Muscle of back (tissue), 11 donors: ENCODE measurements around the gene C10orf67. TPM values are rescaled to one million over a fixed set of nuclear protein-coding genes. Genes with fewer than 3 reads are reported as not detected.

Experiments
- DNase-seq, 3 donors: peaks; one replicate each; pipeline versions ENCODE4 v3.0.0 to v3.0.0-alpha.2; 2013
- polyA plus RNA-seq, 10 donors: library from polyadenylated mRNA; unstranded; fragments of 120-200 nt; gene quantifications; one replicate each; pipeline ENCODE4 v1.2.1, GENCODE V29; 2013; ENCODE audit not compliant: insufficient read length in 10 of 10

Gene C10orf67
- polyA plus RNA-seq, 10 donors, result 0.17 to 0.26 (median 0.19) TPM

- no peak for DNase-seq
Observed at GRCh38 chr10:23199768-23200511, 144.7 kb downstream of the C10orf67 start.

DNA sequence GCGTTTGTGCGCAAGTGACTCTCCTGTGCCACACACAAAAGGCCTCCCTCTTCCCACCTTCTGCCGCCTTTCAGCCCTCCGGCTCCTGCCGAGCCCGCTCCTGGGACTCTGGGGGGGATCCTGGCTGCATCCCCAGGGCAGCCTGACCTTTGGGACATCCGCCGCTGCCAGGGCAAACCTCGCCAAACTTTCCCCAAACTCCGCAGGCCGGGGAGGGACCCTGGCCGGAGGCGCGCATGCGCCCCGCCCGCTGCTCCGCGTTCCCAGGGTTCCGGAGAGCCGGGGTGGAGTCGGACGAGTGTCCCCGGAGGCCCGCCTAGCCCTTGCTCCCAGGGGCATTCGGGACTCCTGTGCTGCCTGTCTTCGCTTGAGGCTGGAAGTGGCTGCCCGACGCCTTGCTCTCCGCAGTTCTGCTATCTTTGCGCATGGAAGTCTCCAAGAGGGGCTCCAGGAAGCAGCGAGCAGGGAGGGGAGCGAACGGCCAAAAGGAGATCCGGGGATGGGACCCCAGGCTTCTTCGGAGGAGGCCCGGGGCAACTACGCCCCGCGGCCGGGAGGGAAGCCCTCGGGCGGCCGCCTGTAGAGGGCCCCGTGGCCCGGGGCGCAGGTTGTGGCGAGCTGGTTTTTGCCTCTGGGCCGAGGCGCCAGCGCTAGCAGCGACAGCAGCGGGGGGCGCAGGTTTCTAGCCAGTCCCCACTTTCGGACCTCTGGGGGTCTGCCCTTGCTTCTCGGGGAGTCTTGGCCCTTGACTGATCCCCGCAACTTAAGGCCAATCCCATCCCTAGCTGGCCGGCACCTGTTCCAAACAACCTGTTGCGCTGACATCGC, 145.4 kb downstream of the C10orf67 start:
- peak in 1 of 3 donors; percentile 33 for DNase-seq

DNA sequence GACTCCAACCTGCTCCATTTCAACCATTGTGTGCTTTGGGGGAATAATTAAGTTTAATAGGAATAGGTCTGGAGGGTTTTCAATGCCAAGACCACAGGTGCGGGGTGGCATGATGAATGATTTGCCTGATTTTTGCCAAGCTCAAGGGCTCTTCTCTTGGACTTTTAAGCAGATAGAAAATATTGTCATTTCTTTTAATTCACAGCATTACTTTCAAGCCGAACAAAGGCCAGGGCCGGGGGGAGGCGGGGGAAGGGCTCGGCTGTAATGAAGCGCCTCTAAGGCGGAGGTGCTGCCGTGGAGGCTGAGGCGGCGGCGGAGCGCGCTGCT, 146.0 kb downstream of the C10orf67 start:
- no peak for DNase-seq

DNA sequence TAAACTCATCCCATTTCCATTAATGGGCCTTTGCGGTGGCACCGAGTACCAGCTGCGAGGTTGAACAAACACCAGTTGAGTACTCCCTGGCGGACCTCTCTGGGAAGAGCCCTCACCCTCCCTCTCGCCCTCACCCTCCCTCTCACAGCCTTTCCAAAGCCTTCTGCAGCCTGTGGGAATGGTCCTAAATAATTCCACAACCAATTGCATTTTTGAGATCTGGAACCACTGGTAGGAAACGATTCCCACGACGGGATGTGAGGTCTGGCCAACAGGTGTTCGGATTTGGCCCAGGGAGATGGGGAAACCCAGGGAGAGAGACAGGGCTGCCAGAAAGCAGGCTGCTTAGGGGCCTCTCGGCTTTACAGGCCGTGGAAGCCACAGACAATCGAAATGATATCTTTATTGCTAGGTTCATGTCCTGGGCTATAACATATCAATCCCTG, 147.2 kb downstream of the C10orf67 start:
- no peak for DNase-seq

GRCh38 chr10:23196915-23197314, 147.7 kb downstream of the C10orf67 start:
- DNase-seq, result no peak

- DNase-seq, result no peak
Observed at GRCh38 chr10:23195846-23196600, 148.6 kb downstream of the C10orf67 start.

DNA sequence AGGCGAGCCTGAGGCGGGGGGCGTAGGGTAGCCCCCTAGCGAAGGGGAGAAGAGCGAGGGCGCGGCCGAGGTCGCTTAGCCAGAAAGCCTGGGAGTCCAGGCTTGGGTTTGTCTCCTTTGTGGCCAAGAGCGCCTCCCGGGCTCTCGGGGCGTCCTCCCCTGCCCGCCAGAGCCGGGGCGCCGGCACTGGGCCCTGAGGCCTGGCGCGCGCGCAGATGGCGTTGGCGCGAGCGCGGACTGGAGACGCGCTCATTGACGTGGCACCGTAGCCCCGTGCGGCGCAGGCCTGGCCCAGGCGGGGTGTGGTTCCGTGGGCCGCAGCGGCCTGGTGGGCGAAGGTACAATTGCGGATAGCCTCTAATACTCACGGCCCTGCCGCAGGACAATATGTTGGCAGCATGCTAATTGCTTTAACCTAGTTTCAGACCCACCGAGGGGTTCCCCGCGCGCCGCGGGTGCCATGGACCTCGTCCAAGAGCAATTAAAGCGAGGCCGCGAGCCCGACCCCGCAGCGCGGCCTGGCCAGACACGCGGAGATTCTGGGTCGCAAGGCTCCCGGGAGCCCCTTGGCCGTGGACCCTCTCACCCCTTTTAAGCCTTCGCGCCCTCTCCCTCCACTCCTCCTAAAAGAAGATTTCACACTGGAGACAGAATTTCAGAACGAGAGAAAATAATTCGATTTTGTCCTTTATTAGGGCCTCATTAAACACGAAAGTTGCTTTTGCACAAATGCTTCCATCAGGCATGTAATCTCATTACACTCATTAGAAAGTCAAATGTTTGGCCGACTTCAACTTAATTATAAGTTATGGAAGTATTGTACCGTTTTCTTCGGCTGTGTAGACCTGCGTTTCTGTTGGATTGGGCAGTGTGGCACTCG, 149.4 kb downstream of the C10orf67 start:
- DNase-seq, result no peak

GRCh38 chr10:23194471-23194965, 150.1 kb downstream of the C10orf67 start:
- no peak for DNase-seq

DNA sequence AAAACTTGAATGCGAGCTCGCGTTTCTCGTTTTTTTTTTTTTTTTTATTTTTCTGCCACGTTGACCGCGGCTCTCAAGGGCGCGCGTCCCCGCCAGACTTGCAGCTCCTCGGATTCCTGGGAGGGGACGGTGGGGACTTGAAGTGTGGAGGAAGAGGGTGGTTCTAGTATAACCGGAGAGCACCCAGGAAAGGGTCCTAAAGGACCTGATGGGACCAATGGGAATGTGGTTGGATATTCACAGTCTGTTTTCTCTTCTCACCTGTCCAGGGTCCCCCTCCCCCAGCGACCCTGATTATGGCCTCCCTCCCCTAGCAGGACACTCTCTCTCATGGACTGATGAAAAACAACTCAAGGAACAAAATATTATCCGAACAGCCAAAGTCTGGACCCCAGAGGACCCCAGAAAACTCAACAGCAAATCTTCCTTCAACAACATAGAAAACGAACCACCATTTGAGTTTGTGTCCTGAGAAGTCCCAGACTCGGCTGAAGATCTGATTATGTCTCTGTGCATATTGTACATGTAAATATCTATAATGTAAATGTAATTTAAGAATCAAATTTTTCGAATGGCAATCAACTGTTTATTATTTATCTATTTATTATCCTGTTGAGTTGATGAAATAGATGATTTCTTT, 151.0 kb downstream of the C10orf67 start:
- no peak for DNase-seq

DNA sequence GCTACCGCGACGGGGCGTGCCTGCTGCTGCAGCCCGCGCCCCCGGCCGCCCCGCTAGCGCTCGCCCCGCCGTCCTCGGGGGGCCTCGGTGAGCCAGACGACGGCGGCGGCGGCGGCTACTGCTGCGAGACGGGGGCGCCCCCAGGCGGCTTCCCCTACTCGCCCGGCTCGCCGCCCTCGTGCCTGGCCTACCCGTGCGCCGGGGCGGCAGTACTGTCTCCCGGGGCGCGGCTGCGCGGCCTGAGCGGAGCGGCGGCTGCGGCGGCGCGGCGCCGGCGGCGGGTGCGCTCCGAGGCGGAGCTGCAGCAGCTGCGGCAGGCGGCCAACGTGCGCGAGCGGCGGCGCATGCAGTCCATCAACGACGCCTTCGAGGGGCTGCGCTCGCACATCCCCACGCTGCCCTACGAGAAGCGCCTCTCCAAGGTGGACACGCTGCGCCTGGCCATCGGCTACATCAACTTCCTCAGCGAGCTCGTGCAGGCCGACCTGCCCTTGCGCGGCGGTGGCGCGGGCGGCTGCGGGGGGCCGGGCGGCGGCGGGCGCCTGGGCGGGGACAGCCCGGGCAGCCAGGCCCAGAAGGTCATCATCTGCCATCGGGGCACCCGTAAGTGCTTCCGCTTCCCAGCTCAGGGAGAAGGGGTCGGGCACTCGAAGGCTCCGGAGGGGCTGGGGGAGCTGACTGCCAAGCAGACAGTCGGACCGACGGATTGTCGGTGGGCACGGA, 151.7 kb downstream of the C10orf67 start:
- DNase-seq, result no peak

DNA sequence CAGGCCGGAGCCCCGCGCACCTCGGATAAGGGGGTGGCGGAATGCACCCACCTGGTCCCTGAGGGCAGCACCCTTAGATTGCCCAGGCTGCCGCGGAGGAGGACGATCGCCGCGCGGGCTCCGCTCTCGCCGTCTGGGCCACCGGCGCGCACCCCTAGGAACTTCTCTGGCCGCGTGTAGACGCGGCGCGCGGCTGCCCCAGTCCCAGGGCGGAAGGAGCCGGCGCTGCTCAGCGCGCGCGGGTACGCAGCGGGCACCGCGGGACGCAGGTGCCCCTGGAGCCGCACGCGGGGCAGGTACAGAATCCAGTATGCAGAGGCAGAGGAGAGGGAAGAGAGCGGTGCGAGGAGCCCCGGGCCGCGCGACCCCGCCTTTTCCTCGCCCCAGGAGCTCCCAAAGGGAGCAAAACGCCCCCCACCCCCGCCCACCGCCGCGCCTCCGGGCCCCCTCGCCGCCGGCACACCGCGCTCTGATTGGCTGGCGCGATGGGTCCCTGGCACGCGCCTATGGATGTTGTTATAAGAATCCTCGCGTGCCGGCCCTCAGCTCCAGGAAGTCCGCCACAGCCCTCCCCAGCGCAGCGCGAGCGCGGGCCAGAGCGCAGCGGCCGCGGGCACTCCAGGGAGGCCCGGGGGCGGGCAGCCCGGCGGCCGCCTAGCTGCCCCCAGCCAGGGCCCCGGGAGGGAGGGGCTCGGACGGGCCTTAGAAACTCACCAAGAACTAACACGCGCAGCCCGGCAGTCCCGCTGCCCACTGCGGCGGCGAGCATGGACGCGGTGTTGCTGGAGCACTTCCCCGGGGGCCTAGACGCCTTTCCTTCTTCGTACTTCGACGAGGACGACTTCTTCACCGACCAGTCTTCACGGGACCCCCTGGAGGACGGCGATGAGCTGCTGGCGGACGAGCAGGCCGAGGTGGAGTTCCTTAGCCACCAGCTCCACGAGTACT, 152.6 kb downstream of the C10orf67 start, which contains the start of gene PTF1A:
Gene PTF1A (plus strand): TSS at position 549 of the 948 bp plus-strand sequence. CDS start 219 bp downstream, at position 768.
- DNase-seq, result no peak

DNA sequence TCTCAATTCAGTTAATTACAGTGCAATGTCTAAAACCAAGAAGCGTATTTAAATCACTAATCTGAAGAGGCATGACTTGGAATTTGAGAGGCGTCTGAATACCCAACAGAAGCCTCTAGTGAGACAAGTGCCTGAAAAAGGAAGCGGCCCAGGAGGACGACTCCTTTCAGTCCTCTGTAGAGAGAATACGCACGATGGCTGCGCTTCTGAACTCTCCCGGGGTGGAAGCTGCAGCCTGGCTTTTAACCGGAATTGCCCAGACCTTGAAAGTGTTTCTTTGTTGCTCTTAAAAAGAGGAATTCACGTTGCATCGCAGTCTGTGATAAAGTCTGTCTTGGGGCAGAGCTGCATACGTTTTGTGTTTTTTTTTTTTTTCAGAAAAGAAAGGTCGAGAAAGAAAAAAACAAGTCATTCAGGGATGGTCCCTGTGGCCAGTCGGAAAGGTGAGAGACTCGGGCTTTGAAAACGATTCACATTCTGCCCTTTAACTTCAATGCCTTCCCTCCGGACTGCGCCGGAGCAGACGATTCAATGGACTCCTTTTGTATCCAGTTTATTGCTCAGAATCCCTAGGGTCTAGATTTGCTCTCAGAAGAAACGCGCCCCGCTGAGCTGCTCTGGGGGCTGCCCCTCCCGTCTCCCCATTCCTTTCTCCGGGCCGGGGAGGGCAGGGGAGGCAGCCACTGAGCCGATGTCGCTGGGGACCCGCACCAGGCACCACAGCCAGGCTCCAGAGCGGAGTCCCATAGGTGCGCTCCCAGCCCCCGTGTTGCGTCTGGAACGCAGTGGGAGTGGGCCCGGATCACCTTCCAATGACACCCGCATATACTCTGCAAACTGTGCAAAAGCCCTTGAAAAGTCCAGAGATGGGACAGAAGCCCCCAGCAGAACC, 153.5 kb downstream of the C10orf67 start:
- no peak for DNase-seq

DNA sequence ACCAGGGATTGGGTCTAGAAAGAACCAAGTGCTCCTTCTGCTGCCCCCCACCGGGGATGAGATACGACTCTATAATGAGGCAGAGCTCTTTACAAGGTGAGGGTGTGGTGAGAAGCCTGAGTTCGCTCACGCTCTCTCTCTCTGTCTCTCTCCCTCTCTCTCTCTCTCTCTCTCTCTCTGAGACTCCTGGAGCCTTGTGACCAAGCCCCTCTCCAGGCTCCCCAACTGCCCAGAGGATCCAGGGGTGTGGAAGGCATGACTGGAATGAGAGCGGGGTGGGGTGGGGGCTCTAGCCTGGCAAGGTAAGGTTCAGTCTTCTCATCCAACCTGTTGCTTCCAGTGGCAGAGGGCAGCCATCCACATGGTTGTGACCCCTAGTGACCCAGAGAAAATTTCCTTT, 155.6 kb downstream of the C10orf67 start:
- no peak for DNase-seq

DNA sequence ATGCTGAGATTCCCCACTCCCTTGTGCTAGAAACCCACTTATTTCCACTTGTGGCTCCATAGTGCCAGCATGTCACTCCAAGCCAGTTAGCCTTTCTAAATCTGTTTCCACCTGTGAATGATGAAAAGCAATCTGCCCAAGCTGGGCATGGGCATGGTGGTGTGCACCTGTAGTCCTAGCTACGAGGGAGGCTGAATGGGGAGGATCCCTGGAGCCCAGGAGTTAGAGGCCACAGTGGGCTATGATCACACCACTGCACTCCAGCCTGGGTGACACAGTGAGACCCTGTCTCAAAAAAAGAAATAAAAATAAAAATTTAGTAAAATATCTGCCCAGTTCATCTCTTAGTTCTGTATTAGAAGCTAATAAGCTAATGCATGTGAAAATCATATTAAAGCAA, 157.4 kb downstream of the C10orf67 start:
- no peak for DNase-seq

- no peak for DNase-seq
Observed at GRCh38 chr10:23186697-23187096, 157.9 kb downstream of the C10orf67 start.

DNA sequence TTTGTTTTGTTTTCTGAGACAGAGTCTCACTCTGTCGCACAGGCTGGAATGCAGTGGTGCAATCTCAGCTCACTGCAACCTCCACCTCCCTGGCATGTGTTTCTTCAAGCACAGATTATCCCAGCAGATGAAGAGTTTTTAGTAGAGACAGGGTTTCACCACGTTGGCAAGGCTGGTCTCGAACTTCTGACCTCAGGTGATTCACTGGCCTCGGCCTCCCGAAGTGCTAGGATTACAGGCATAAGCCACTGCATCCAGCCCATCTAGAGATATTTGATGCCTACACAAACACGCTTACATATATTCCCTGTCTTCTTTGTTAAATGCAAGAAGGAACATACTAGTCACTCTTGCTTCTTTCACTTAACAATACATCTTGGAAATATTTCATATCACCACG, 158.4 kb downstream of the C10orf67 start:
- DNase-seq, result no peak

DNA sequence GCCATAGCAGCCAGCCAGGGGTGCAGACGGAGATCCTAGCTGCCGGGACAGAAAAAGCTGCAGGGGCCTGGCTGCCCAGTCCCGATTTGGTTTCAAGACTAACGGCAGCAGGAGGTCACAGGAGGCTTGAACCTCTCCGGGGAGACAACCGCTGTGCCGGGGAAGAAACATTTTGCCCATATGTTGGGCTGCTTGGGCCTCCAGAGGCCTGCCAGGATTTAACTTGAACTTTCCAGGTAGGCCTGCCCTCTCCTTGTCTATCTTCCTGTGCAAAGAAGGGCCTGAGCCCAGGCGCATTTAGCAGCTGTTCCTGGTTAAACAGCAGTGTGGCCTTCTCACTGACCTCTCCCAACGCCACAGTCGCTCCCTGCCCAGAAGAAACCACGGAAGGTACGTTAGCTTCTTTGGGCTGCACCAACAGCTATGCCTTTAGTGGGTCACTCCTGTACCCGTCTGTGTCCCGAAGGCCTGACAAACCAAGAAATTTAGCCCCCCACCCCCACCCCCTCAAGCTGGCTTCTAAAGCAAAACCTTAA, 169.6 kb downstream of the C10orf67 start:
- no peak for DNase-seq
